ENCODE data around the gene HSPB2.

GRCh38 chr11:111913031-111913861 is 712 bp downstream of the HSPB2 start:
- TF ChIP-seq, protein P1, sequence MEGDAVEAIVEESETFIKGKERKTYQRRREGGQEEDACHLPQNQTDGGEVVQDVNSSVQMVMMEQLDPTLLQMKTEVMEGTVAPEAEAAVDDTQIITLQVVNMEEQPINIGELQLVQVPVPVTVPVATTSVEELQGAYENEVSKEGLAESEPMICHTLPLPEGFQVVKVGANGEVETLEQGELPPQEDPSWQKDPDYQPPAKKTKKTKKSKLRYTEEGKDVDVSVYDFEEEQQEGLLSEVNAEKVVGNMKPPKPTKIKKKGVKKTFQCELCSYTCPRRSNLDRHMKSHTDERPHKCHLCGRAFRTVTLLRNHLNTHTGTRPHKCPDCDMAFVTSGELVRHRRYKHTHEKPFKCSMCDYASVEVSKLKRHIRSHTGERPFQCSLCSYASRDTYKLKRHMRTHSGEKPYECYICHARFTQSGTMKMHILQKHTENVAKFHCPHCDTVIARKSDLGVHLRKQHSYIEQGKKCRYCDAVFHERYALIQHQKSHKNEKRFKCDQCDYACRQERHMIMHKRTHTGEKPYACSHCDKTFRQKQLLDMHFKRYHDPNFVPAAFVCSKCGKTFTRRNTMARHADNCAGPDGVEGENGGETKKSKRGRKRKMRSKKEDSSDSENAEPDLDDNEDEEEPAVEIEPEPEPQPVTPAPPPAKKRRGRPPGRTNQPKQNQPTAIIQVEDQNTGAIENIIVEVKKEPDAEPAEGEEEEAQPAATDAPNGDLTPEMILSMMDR (IDR thresholded peaks at IDR 0.05), result no peak
- no peak for TF ChIP-seq EP300 (IDR thresholded peaks at IDR 0.05)

Measured in ovary (tissue), 3 donors.